HL-60 (cell line): Measurements from ENCODE around the gene JPH4.

Experiments
- DNase-seq, 2 experiments: peaks; one replicate each; pipeline ENCODE4 v3.0.0-alpha.2; 2010 to 2020; ENCODE audit warnings: low read depth in 1 of 2, low spot score in 1 of 2
- H3K27ac ChIP-seq: fragments of 250-450 bp; sonication (Bioruptor Pico); replicated peaks from 2 replicates; pipeline ENCODE4 v1.5.1; 2020; ENCODE audit warnings: mild to moderate bottlenecking, moderate library complexity
- H3K27me3 ChIP-seq: fragments of 250-450 bp; sonication (Bioruptor Pico); 2 replicates; pipeline ENCODE4 v1.5.1; 2021; ENCODE audit warnings: mild to moderate bottlenecking, moderate library complexity; ENCODE audit not compliant: insufficient read depth, poor library complexity, severe bottlenecking
- H3K4me3 ChIP-seq: replicated peaks from 2 replicates; pipeline ENCODE4 v1.5.1; 2011; ENCODE audit warnings: mild to moderate bottlenecking, control low read depth, low read length; ENCODE audit not compliant: insufficient read depth
- CTCF ChIP-seq: IDR thresholded peaks from one replicate; pipeline ENCODE4 v1.5.1; 2011; ENCODE audit warnings: low read length, control low read depth, inconsistent platforms; ENCODE audit not compliant: insufficient read depth
- GABPA ChIP-seq: IDR thresholded peaks from 2 replicates; pipeline ENCODE4 v1.6.1; 2012; ENCODE audit warnings: low read depth
- POLR2AphosphoS5 ChIP-seq: IDR thresholded peaks from 2 replicates; pipeline ENCODE4 v1.6.1; 2012; ENCODE audit warnings: low read depth
- REST ChIP-seq: IDR thresholded peaks from 2 replicates; pipeline ENCODE4 v1.6.1; 2012; ENCODE audit warnings: low read depth; ENCODE audit not compliant: insufficient replicate concordance
- SPI1 ChIP-seq: IDR thresholded peaks from 2 replicates; pipeline ENCODE4 v1.6.1; 2012; ENCODE audit warnings: low read depth, mild to moderate bottlenecking, borderline replicate concordance

The JPH4 gene

DNA sequence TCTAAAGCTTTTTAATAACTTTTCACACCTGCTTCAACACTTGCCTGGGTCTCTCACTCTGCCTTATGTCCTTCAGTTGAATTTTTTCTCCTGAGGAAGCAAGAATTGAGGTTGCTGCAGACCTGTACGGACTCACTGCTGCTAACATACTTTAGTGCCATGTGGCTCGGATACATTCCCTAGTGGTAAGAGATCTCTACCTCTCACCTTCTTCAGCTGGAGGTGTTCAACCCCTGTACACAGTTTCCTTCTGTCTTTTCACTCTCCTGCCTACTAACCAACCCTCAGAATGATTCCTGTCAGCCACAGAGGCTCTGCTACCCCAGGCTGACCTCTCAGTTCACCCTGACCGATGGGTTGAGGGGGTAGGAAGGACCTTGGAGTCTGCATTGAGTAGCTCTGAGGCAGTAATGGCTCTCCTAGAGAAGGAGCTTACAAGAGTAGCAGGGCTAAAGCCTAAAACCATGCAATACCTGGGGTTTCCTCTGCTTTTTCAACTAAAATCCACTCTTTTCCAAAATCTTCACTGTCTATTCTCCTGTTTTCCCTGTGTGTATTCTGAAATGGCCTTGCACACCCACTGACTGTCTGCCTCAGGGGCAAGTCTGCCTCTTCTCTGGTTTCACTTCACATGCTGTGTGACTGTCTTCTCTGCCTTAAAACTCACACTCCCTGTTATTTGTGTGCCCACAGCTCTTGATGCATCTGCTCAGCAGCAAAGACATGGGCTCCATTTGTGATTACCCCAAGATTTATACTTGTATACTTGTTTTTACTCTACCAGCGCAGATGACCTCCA is 43.5 kb upstream of the JPH4 start:
- H3K27me3 ChIP-seq = peaks cover 2% of the 10 kb centered on the region
- no peak for TF ChIP-seq GABPA
- no peak for TF ChIP-seq REST
- TF ChIP-seq SPI1 = no peak
- no peak for DNase-seq
- no peak overlapping the region for H3K4me3 ChIP-seq
- no peak overlapping the region for H3K27ac ChIP-seq

DNA sequence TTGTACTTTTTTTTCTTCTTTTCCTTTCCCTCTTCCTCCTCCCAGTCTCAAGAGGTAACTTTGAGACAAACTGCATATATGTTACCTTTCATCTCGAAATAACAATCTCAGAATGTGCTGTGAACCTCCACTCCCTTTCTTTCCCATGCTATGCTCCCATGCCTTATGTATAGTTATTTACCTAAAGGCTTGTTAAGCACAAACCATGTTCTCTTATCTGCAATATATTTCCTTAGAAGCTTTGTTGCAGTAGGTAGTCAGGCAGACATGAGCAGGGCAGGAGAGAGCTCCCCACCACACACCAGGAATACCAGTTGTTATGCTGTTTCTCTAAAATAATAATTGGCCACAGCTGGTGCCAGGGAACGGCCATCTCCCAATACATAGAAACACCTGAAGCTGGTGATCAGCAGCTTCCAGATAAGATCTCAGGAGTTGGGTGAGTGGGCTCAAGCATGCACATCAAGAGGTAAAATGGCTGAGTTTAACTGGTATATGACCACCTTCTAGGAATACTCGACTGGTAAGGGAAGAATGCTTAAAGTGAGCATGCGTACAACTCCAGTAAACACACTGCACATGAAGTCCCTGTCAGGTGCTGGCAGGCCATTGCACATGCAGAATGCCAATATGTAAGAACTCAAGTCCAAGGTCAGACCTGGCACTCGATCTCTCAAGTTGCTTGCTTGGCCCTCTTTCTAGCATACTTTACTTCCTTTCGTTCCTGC is 42.8 kb upstream of the JPH4 start:
- DNase-seq = no peak
- TF ChIP-seq REST (no peak), SPI1 (no peak), POLR2AphosphoS5 (no peak), CTCF (no peak), GABPA (no peak)
- H3K4me3 ChIP-seq = no peak overlapping the region

DNA sequence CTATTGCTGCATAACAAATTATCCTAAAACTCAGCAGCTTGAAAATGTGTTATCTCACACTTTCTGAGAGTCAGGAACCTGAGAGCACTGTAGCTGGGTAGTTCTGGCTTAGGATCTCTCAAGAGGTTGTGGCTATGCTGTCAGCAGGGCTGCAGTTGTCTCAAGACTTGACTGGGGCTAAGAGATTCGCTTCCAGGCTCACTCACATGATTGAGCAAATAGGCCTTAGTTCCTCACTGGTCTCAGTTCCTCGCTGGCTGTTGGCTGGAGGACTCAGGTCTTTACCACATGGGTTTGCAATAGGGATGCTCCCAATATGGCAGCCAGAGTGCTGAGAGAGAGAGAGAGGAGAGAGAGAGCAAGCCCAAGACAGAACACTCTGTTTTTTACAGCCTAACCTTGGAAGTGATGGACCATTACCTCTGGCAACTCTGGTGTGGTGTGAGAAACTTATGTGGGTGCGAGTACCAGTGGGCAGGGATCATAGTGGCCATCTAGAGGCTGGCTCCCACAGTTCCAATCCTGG is 41.6 kb upstream of the JPH4 start:
- H3K27ac ChIP-seq = no peak overlapping the region
- DNase-seq = no peak
- peaks cover 2% of the 10 kb centered on the region for H3K27me3 ChIP-seq
- TF ChIP-seq REST (no peak), CTCF (no peak), SPI1 (no peak), POLR2AphosphoS5 (no peak), GABPA (no peak)
- no peak overlapping the region for H3K4me3 ChIP-seq

More for the DNA sequence above, 42.8 kb upstream of the JPH4 start:
- Histone ChIP-seq H3K27ac (no peak overlapping the region), H3K27me3 (peaks cover 2% of the 10 kb centered on the region)
